Loucy (cell line): ENCODE results near the gene ST6GALNAC1.
"Not testable (repeated sequence)": the region's sequence is repeated elsewhere in the genome, so short reads cannot be mapped to it uniquely, and the experiment has no call there.

ENCODE experiments used
- H2AFZ ChIP-seq: fragments of 200-600 bp; sonication (generic); 2 replicates; pipeline ENCODE4 v1.6.0; 2016; ENCODE audit warnings: antibody characterized with exemption, mild to moderate bottlenecking, low read length, moderate library complexity
- H3F3A ChIP-seq: fragments of 200-600 bp; 2 replicates; pipeline ENCODE4 v1.6.0; 2016; ENCODE audit warnings: antibody characterized with exemption, low read depth, mild to moderate bottlenecking
- H3K27me3 ChIP-seq: fragments of 200-600 bp; sonication (generic); 2 replicates; pipeline ENCODE4 v1.6.1; 2014; ENCODE audit warnings: low read length, mild to moderate bottlenecking; ENCODE audit not compliant: insufficient read depth, poor library complexity, severe bottlenecking
- H3K36me3 ChIP-seq: fragments of 200-600 bp; sonication (generic); 2 replicates; pipeline ENCODE4 v1.6.1; 2016; ENCODE audit warnings: low read length; ENCODE audit not compliant: insufficient read depth
- H3K4me1 ChIP-seq: fragments of 200-600 bp; sonication (generic); 2 replicates; pipeline ENCODE4 v1.5.1; 2014; ENCODE audit warnings: low read length, mild to moderate bottlenecking; ENCODE audit not compliant: insufficient read depth, poor library complexity, severe bottlenecking
- H3K4me2 ChIP-seq: fragments of 200-600 bp; sonication (generic); 2 replicates; pipeline ENCODE4 v1.6.0; 2014; ENCODE audit warnings: antibody characterized with exemption, low read length, low read depth, mild to moderate bottlenecking; ENCODE audit not compliant: poor library complexity, severe bottlenecking
- H3K4me3 ChIP-seq: fragments of 200-600 bp; sonication (generic); 2 replicates; pipeline ENCODE4 v1.5.1; 2014; ENCODE audit warnings: low read length, mild to moderate bottlenecking, mixed read lengths; ENCODE audit not compliant: poor library complexity, severe bottlenecking
- H3K79me2 ChIP-seq: fragments of 200-600 bp; sonication (generic); 2 replicates; pipeline ENCODE4 v1.6.1; 2014; ENCODE audit warnings: low read length; ENCODE audit not compliant: insufficient read depth
- H3K9ac ChIP-seq: fragments of 200-600 bp; sonication (generic); 2 replicates; pipeline ENCODE4 v1.6.0; 2014; ENCODE audit warnings: mild to moderate bottlenecking, low read depth, low read length, moderate library complexity; ENCODE audit not compliant: poor library complexity, severe bottlenecking
- H3K9me2 ChIP-seq: fragments of 200-600 bp; sonication (generic); replicated peaks from 2 replicates; pipeline ENCODE4 v1.6.1; 2016; ENCODE audit warnings: low read depth, low read length, mixed read lengths
- H3K9me3 ChIP-seq: fragments of 200-600 bp; sonication (generic); 2 replicates; pipeline ENCODE4 v1.6.1; 2014; ENCODE audit warnings: mild to moderate bottlenecking, antibody characterized with exemption, low read length, low read depth; ENCODE audit not compliant: insufficient read depth
- H4K20me1 ChIP-seq: fragments of 200-600 bp; sonication (generic); 2 replicates; pipeline ENCODE4 v1.6.0; 2014; ENCODE audit warnings: antibody characterized with exemption, low read length, mild to moderate bottlenecking; ENCODE audit not compliant: insufficient read depth, poor library complexity, severe bottlenecking
- CTCF ChIP-seq: fragments of 200-600 bp; sonication (generic); conservative IDR thresholded peaks from 2 replicates; pipeline ENCODE4 v1.5.1; 2014; ENCODE audit warnings: mild to moderate bottlenecking, antibody characterized with exemption, low read length
- EZH2phosphoT487 ChIP-seq: fragments of 200-600 bp; IDR thresholded peaks from 2 replicates; pipeline ENCODE4 v1.6.1; 2018; ENCODE audit warnings: antibody characterized with exemption, mild to moderate bottlenecking, moderate library complexity, borderline replicate concordance

ST6GALNAC1 gene

GRCh38 chr17:76612465-76612864, 31.1 kb downstream of the ST6GALNAC1 start:
- no peaks in the 10 kb centered on the region for H4K20me1 ChIP-seq
- no peaks in the 10 kb centered on the region for H3K9me3 ChIP-seq
- H3K36me3 ChIP-seq: no peaks in the 10 kb centered on the region
- 0 out of 2 replicates have a peak, but pooled peaks cover 5% of the 10 kb centered on the region for H3F3A ChIP-seq
- TF ChIP-seq EZH2phosphoT487 (no peak), CTCF (no peak)
- H3K9ac ChIP-seq: no peak overlapping the region
- H3K4me2 ChIP-seq: no peak overlapping the region
- no peak overlapping the region; the same call in 1 of the 2 replicates for H2AFZ ChIP-seq
- peaks cover 11% of the 10 kb centered on the region for H3K4me1 ChIP-seq
- no peaks in the 10 kb centered on the region for H3K79me2 ChIP-seq
- no peaks in the 10 kb centered on the region for H3K9me2 ChIP-seq
- no peaks in the 10 kb centered on the region for H3K27me3 ChIP-seq
- no peak overlapping the region for H3K4me3 ChIP-seq

- Histone ChIP-seq H3K9ac (no peak overlapping the region), H3K79me2 (no peaks in the 10 kb centered on the region), H3K9me2 (no peaks in the 10 kb centered on the region), H3F3A (0 out of 2 replicates have a peak, but pooled peaks cover 5% of the 10 kb centered on the region), H3K36me3 (no peaks in the 10 kb centered on the region), H3K4me3 (no peak overlapping the region), H3K4me1 (peaks cover 11% of the 10 kb centered on the region), H3K27me3 (no peaks in the 10 kb centered on the region), H3K9me3 (no peaks in the 10 kb centered on the region), H2AFZ (no peak overlapping the region), H3K4me2 (no peak overlapping the region), H4K20me1 (no peaks in the 10 kb centered on the region)
- TF ChIP-seq CTCF (no peak), EZH2phosphoT487 (no peak)
These were observed 31.8 kb downstream of the ST6GALNAC1 start for GRCh38 chr17:76611758-76612157.

GRCh38 chr17:76611080-76611749, 32.3 kb downstream of the ST6GALNAC1 start:
- not testable (repeated sequence) for H4K20me1 ChIP-seq, H3K9me2 ChIP-seq, H3K4me3 ChIP-seq, H3K4me2 ChIP-seq, H3F3A ChIP-seq, H2AFZ ChIP-seq, H3K9me3 ChIP-seq, H3K36me3 ChIP-seq, H3K27me3 ChIP-seq, H3K9ac ChIP-seq, H3K79me2 ChIP-seq
- H3K4me1 ChIP-seq: peaks cover 11% of the 10 kb centered on the region

GRCh38 chr17:76606685-76607084, 36.9 kb downstream of the ST6GALNAC1 start:
- H3K9ac ChIP-seq, H3K9me2 ChIP-seq, H3K36me3 ChIP-seq, H3K27me3 ChIP-seq, H3F3A ChIP-seq, H3K9me3 ChIP-seq, H3K4me2 ChIP-seq, H3K79me2 ChIP-seq, H2AFZ ChIP-seq, H3K4me1 ChIP-seq, H4K20me1 ChIP-seq, H3K4me3 ChIP-seq: not testable (repeated sequence)
